ENCODE data around the gene CFP. TPM values are rescaled to one million over a fixed set of nuclear protein-coding genes. Genes with fewer than 3 reads are reported as not detected.

CFP gene
- total RNA-seq, 1 donor from 2014 or later, result 0.06 TPM

DNA sequence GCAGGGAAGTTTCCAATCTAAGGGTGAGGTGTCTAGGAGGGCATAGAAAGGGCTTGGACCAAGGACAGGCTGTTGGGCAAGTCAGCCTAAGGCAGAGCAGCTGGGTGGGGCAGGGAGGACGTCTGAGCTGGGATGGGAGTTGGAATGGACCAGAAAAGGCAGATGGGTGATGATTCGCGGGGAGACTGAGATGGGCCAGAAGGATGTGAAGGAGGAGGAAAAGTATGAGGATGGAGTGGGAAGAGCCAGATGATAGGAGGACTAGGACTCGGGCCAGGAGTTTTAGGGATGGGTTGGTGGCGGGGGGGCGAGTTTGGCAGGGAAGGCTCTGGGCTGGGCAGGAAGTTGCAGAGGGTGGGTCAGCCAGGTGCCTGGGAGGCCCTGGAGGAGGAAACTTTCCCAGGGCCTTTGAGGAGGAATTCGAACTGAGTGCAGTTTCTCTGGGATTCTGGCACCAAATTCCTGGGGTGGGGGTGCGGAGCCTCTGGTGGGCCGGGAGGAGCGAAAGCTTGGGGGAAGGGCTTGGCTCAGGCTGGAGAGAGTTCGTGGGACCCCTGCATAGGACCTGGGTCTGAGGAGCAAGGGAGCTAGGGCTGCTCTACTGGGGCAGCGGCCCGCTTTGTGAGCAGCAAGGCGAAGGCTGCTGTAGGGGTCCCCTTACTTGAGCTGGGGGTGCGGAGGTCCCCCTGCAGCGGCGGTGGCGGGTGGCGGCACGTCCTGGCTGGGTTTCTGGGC, 56.2 kb downstream of the CFP start:
- H3K79me2 ChIP-seq (ENCODE audit: low read depth), result no peaks in the 10 kb centered on the region
- H3K27ac ChIP-seq, result peak overlapping the region; percentile 74
- H3F3A ChIP-seq (ENCODE audit: low read depth), result peaks cover 10% of the 10 kb centered on the region
- H3K4me3 ChIP-seq, result peak overlapping the region; percentile 50
- H2AFZ ChIP-seq (replicated peaks), result no peak overlapping the region
- TF ChIP-seq EZH2phosphoT487 (IDR thresholded peaks at IDR 0.05) (no peak), EZH2 (IDR thresholded peaks at IDR 0.05) (no peak)
- Mint-ChIP-seq H3K27ac (peak overlapping the region; percentile 65), H3K4me3 (peak overlapping the region; percentile 28), H3K9me3 (peaks cover 46% of the 10 kb centered on the region), H3K36me3 (peaks cover 28% of the 10 kb centered on the region), H3K4me1 (peaks cover 12% of the 10 kb centered on the region), H3K27me3 (ENCODE audit: insufficient read depth, low read depth) (peaks cover 12% of the 10 kb centered on the region)
- DNase-seq (ENCODE audit: low spot score), result peak; percentile 84
- H3K9me3 ChIP-seq (ENCODE audit: low read depth), result no peaks in the 10 kb centered on the region
- peaks cover 6% of the 10 kb centered on the region for H3K4me1 ChIP-seq
- H3K36me3 ChIP-seq, result no peaks in the 10 kb centered on the region
- no peaks in the 10 kb centered on the region for H4K20me1 ChIP-seq (ENCODE audit: low read depth)
- no peaks in the 10 kb centered on the region for H3K27me3 ChIP-seq
- H3K4me2 ChIP-seq, result peak overlapping the region; percentile 72
- H3K9ac ChIP-seq, result no peak overlapping the region

Small RNAs within 50 kb of the gene (microRNA-seq; reads per million reads assigned to microRNA genes)
- not detected for gene MIR4769

Small RNAs within 50 kb of the gene (small RNA-seq; reads per million reads assigned to genes)
- gene MIR4769, result not detected

Other genes starting within 250 kb of the CFP start
- 5.1 and 6.5 TPM in 2 replicates for gene ZNF41, start 146.7 kb downstream of the CFP start, total RNA-seq (ENCODE audit: low replicate concordance)
- gene ARAF, start 68.7 kb downstream of the CFP start, total RNA-seq (ENCODE audit: low replicate concordance), result 17.4 and 31.3 TPM in 2 replicates
- gene TIMP1, start 47.5 kb downstream of the CFP start, total RNA-seq (ENCODE audit: low replicate concordance), result 21.6 and 40.5 TPM in 2 replicates
- 0.53 TPM in 1 of 2 replicates, not detected in the other for gene SYN1, start 10.1 kb downstream of the CFP start, total RNA-seq (ENCODE audit: low replicate concordance)
- gene ELK1, start 20.6 kb upstream of the CFP start, total RNA-seq (ENCODE audit: low replicate concordance), result 16.6 and 28.9 TPM in 2 replicates
- 88.5 and 91.9 TPM in 2 replicates for gene UXT, start 29.2 kb upstream of the CFP start, total RNA-seq (ENCODE audit: low replicate concordance)
- gene ZNF81, start 207.0 kb upstream of the CFP start, total RNA-seq (ENCODE audit: low replicate concordance), result 5.1 and 5.4 TPM in 2 replicates